ENCODE data around the gene AP1G2. TPM values are rescaled to one million over a fixed set of nuclear protein-coding genes. Genes with fewer than 3 reads are reported as not detected.

Gene AP1G2
- polyA plus RNA-seq, 1 of the 3 experiments (the other 2 are of a cell fraction): 88.3 TPM

DNA sequence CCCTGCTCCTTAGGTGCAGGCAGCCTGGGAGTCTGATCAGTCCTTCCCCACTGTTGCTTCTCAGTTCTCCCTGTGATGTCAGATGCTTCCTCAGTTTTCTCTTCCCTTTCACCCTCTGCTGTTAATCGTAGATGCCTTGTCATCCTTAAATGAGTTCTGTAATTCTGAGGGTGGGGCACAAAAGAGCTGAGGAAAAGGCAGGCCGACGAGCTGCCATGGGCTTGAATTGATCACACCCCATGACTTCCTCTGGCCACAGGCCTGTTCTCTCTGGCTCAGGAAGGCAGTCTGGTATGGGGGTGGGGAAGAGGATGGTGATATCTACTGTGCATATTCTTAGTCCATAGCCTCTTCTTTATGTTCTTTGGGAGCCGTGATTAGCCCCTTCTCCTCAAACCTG, 5.2 kb upstream of the AP1G2 start:
- 76% methylated on average over 4 of the region's 4 CpGs for WGBS (ENCODE audit: low lambda C conversion rate)
- POLR2A ChIA-PET: no interaction called here

More for the DNA sequence above, 5.2 kb upstream of the AP1G2 start:
- Histone ChIP-seq H3K36me3 (replicated peaks in 1 of 2; ENCODE audit: control insufficient read depth in 1 of 2, insufficient read depth in 2 of 2, low read length in 1 of 2) (no peaks in the 10 kb centered on the region), H3K27ac (ENCODE audit: low read depth in 2 of 2, low read length in 1 of 2) (no peak overlapping the region; a peak in 1 of 4 replicates), H4K20me1 (ENCODE audit: insufficient read depth) (no peaks in the 10 kb centered on the region), H3K27me3 (ENCODE audit: insufficient read depth) (no peaks in the 10 kb centered on the region), H3K4me3 (ENCODE audit: low read depth in 2 of 2, low read length in 1 of 2) (no peak overlapping the region), H3K79me2 (ENCODE audit: insufficient read depth) (no peaks in the 10 kb centered on the region), H3K9ac (no peak overlapping the region), H3K4me1 (ENCODE audit: control insufficient read depth in 1 of 2, insufficient read depth in 2 of 2, low read depth in 1 of 2, low read length in 1 of 2) (peaks cover 0 to 37% of the 10 kb centered on the region in 2 experiments; a peak in 1 of 4 replicates), H2AFZ (ENCODE audit: low read depth) (no peak overlapping the region), H3K4me2 (no peak overlapping the region), H3K9me2 (no peaks in the 10 kb centered on the region), H3F3A (replicated peaks; ENCODE audit: insufficient read depth) (peaks cover 8% of the 10 kb centered on the region), H3K9me3 (no peaks in the 10 kb centered on the region)
- CTCF ChIA-PET: interaction anchor here (0.7 to 7.9 kb wide), 3 partner anchors 9 to 14 kb away, joined by 3 to 67 read pairs (median 8); partner anchors contain the start of gene THTPA
- no peak for DNase-seq
- TF ChIP-seq MXI1 (IDR thresholded peaks at IDR 0.05; ENCODE audit: low read depth, low read length): no peak
- TF ChIP-seq, protein P1, sequence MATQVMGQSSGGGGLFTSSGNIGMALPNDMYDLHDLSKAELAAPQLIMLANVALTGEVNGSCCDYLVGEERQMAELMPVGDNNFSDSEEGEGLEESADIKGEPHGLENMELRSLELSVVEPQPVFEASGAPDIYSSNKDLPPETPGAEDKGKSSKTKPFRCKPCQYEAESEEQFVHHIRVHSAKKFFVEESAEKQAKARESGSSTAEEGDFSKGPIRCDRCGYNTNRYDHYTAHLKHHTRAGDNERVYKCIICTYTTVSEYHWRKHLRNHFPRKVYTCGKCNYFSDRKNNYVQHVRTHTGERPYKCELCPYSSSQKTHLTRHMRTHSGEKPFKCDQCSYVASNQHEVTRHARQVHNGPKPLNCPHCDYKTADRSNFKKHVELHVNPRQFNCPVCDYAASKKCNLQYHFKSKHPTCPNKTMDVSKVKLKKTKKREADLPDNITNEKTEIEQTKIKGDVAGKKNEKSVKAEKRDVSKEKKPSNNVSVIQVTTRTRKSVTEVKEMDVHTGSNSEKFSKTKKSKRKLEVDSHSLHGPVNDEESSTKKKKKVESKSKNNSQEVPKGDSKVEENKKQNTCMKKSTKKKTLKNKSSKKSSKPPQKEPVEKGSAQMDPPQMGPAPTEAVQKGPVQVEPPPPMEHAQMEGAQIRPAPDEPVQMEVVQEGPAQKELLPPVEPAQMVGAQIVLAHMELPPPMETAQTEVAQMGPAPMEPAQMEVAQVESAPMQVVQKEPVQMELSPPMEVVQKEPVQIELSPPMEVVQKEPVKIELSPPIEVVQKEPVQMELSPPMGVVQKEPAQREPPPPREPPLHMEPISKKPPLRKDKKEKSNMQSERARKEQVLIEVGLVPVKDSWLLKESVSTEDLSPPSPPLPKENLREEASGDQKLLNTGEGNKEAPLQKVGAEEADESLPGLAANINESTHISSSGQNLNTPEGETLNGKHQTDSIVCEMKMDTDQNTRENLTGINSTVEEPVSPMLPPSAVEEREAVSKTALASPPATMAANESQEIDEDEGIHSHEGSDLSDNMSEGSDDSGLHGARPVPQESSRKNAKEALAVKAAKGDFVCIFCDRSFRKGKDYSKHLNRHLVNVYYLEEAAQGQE (IDR thresholded peaks at IDR 0.05; ENCODE audit: low read depth, low read length): no peak
- TF ChIP-seq NRF1 (IDR thresholded peaks at IDR 0.05; ENCODE audit: low read depth, low read length): no peak
- no peak for TF ChIP-seq RXRA (IDR thresholded peaks at IDR 0.05; ENCODE audit: borderline replicate concordance, low read depth)
- no peak for TF ChIP-seq SMC3 (IDR thresholded peaks at IDR 0.05; ENCODE audit: low read depth, low read length)
- TF ChIP-seq RAD21 (IDR thresholded peaks at IDR 0.05; ENCODE audit: low read length): no peak
- no peak for TF ChIP-seq MEF2A (IDR thresholded peaks at IDR 0.05; ENCODE audit: borderline replicate concordance, low read depth)
- TF ChIP-seq, protein P2, sequence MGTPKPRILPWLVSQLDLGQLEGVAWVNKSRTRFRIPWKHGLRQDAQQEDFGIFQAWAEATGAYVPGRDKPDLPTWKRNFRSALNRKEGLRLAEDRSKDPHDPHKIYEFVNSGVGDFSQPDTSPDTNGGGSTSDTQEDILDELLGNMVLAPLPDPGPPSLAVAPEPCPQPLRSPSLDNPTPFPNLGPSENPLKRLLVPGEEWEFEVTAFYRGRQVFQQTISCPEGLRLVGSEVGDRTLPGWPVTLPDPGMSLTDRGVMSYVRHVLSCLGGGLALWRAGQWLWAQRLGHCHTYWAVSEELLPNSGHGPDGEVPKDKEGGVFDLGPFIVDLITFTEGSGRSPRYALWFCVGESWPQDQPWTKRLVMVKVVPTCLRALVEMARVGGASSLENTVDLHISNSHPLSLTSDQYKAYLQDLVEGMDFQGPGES (IDR thresholded peaks at IDR 0.05; ENCODE audit: low read depth, low read length): no peak
- no peak for TF ChIP-seq TCF12 (IDR thresholded peaks at IDR 0.05)
- TF ChIP-seq EZH2phosphoT487 (IDR thresholded peaks at IDR 0.05; ENCODE audit: borderline replicate concordance, low read depth): no peak
- TF ChIP-seq, protein P3, sequence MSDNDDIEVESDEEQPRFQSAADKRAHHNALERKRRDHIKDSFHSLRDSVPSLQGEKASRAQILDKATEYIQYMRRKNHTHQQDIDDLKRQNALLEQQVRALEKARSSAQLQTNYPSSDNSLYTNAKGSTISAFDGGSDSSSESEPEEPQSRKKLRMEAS (IDR thresholded peaks at IDR 0.05; ENCODE audit: low read depth): no peak
- TF ChIP-seq TAF1 (IDR thresholded peaks at IDR 0.05; ENCODE audit: borderline replicate concordance, low read depth, low read length): no peak
- no peak for TF ChIP-seq TEAD4 (IDR thresholded peaks at IDR 0.05; ENCODE audit: borderline replicate concordance, insufficient read depth)
- TF ChIP-seq, protein P4, sequence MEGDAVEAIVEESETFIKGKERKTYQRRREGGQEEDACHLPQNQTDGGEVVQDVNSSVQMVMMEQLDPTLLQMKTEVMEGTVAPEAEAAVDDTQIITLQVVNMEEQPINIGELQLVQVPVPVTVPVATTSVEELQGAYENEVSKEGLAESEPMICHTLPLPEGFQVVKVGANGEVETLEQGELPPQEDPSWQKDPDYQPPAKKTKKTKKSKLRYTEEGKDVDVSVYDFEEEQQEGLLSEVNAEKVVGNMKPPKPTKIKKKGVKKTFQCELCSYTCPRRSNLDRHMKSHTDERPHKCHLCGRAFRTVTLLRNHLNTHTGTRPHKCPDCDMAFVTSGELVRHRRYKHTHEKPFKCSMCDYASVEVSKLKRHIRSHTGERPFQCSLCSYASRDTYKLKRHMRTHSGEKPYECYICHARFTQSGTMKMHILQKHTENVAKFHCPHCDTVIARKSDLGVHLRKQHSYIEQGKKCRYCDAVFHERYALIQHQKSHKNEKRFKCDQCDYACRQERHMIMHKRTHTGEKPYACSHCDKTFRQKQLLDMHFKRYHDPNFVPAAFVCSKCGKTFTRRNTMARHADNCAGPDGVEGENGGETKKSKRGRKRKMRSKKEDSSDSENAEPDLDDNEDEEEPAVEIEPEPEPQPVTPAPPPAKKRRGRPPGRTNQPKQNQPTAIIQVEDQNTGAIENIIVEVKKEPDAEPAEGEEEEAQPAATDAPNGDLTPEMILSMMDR (IDR thresholded peaks at IDR 0.05): no peak
- no peak for TF ChIP-seq YY1 (IDR thresholded peaks at IDR 0.05; ENCODE audit: low read depth)
- no peak for TF ChIP-seq NFIC (IDR thresholded peaks at IDR 0.05; ENCODE audit: borderline replicate concordance)
- TF ChIP-seq, protein P5, sequence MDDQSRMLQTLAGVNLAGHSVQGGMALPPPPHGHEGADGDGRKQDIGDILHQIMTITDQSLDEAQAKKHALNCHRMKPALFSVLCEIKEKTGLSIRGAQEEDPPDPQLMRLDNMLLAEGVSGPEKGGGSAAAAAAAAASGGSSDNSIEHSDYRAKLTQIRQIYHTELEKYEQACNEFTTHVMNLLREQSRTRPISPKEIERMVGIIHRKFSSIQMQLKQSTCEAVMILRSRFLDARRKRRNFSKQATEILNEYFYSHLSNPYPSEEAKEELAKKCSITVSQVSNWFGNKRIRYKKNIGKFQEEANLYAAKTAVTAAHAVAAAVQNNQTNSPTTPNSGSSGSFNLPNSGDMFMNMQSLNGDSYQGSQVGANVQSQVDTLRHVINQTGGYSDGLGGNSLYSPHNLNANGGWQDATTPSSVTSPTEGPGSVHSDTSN (IDR thresholded peaks at IDR 0.05): no peak
